B cell (primary cell): ENCODE results near the gene OLIG2. TPM values are rescaled to one million over a fixed set of nuclear protein-coding genes. Genes with fewer than 3 reads are reported as not detected.

Source experiments
- ATAC-seq: fragments of 200-7000 bp; cut with Tn5 transposase; one replicate; pipeline ENCODE4 v1.10.0; 2021; ENCODE audit warnings: low read depth, mild to moderate bottlenecking, moderate number of reproducible peaks, moderate library complexity
- CTCF ChIA-PET: fragments of 350-600 bp; sonication (Branson Sonifier 250); formaldehyde crosslinking; loops from one replicate; lab custom pipeline; 2021; ENCODE audit warnings: antibody characterized with exemption, inconsistent platforms; lab: Charles Lee
- POLR2A ChIA-PET: fragments of 350-600 bp; sonication (Branson Sonifier 250); formaldehyde crosslinking; loops from one replicate; lab custom pipeline; 2021; ENCODE audit warnings: antibody characterized with exemption; lab: Charles Lee
- DNase-seq: peaks from one replicate; pipeline ENCODE4 v3.0.0; 2013
- H2AFZ ChIP-seq: 2 replicates; pipeline ENCODE4 v1.6.1; 2012; ENCODE audit warnings: mild to moderate bottlenecking, low read depth, low read length; ENCODE audit not compliant: insufficient read depth, poor library complexity, severe bottlenecking
- H3K27ac ChIP-seq, 2 donors: 1 replicate in 1 of 2; 2 replicates in 1 of 2; pipeline ENCODE4 v1.5.1; 2012 to 2013; ENCODE audit warnings: low read length in 2 of 2, mild to moderate bottlenecking in 2 of 2, moderate library complexity in 1 of 2
- H3K27me3 ChIP-seq, 4 experiments: fragments of 200-600 bp in 1 of 4; sonication (generic) in 1 of 4; replicated peaks in 1 of 4; 1 replicate in 2 of 4; 2 replicates in 2 of 4; pipeline versions ENCODE4 v1.6.1 to v1.7.0; 2013 to 2016; ENCODE audit warnings: low read length in 3 of 4, mild to moderate bottlenecking in 2 of 4, mixed read lengths in 1 of 4, moderate library complexity in 1 of 4; ENCODE audit not compliant: insufficient read depth in 4 of 4, control insufficient read depth in 3 of 4; ENCODE audit errors: control extremely low read depth in 1 of 4
- H3K36me3 ChIP-seq, 2 experiments: replicated peaks in 1 of 2; 1 replicate in 1 of 2; 2 replicates in 1 of 2; pipeline versions ENCODE4 v1.6.1 to v1.7.1; 2013; ENCODE audit warnings: low read length in 1 of 2; ENCODE audit not compliant: insufficient read depth in 2 of 2, control insufficient read depth in 1 of 2; ENCODE audit errors: control extremely low read depth in 1 of 2, extremely low read depth in 1 of 2
- H3K4me1 ChIP-seq, 2 donors: fragments of 200-600 bp in 1 of 2; sonication (generic) in 1 of 2; 1 replicate in 1 of 2; 2 replicates in 1 of 2; pipeline versions ENCODE4 v1.5.1 to v1.6.1; 2013 to 2017; ENCODE audit warnings: low read length in 2 of 2; ENCODE audit not compliant: control insufficient read depth in 2 of 2, insufficient read depth in 2 of 2
- H3K4me2 ChIP-seq: replicated peaks from 2 replicates; pipeline ENCODE3; 2012; ENCODE audit warnings: mild to moderate bottlenecking, low read depth, low read length; ENCODE audit not compliant: poor library complexity, severe bottlenecking
- H3K4me3 ChIP-seq, 5 experiments: fragments of 200-600 bp in 1 of 5; sonication (generic) in 1 of 5; 1 replicate in 3 of 5; 2 replicates in 2 of 5; pipeline versions ENCODE4 v1.5.1 to v1.7.0; 2011 to 2016; ENCODE audit warnings: low read length in 4 of 5, mild to moderate bottlenecking in 4 of 5, low read depth in 2 of 5, control low read depth in 1 of 5, moderate library complexity in 1 of 5; ENCODE audit not compliant: insufficient read depth in 1 of 5; ENCODE audit errors: control extremely low read depth in 1 of 5, extremely low read depth in 1 of 5
- H3K79me2 ChIP-seq: fragments of 200-600 bp; sonication (generic); one replicate; pipeline ENCODE4 v1.6.0; 2016; ENCODE audit warnings: low read length; ENCODE audit not compliant: control insufficient read depth, insufficient read depth
- H3K9ac ChIP-seq: fragments of 200-600 bp; sonication (generic); 2 replicates; pipeline ENCODE4 v1.6.1; 2017; ENCODE audit warnings: mild to moderate bottlenecking, low read length, moderate library complexity
- H3K9me3 ChIP-seq, 3 donors: one replicate each; pipeline versions ENCODE4 v1.6.1 to v1.7.1; 2013; ENCODE audit warnings: low read length in 2 of 3; ENCODE audit not compliant: control insufficient read depth in 2 of 3, insufficient read depth in 1 of 3; ENCODE audit errors: control extremely low read depth in 1 of 3
- H4K20me1 ChIP-seq: 2 replicates; pipeline ENCODE4 v1.6.0; 2012; ENCODE audit warnings: mild to moderate bottlenecking, low read length; ENCODE audit not compliant: insufficient read depth, control insufficient read depth, poor library complexity, severe bottlenecking
- H3K27ac Mint-ChIP-seq: one replicate; pipeline ENCODE4 v1.8.0; 2021; ENCODE audit warnings: mixed read lengths
- H3K27me3 Mint-ChIP-seq: one replicate; pipeline ENCODE4 v1.8.0; 2021; ENCODE audit warnings: mixed read lengths
- H3K4me1 Mint-ChIP-seq: one replicate; pipeline ENCODE4 v1.8.0; 2021; ENCODE audit warnings: mixed read lengths
- H3K4me3 Mint-ChIP-seq: one replicate; pipeline ENCODE4 v1.8.0; 2021; ENCODE audit warnings: mixed read lengths
- H3K9me3 Mint-ChIP-seq: one replicate; pipeline ENCODE4 v1.8.0; 2022; ENCODE audit warnings: mixed read lengths; ENCODE audit not compliant: insufficient read depth
- EZH2 ChIP-seq: IDR thresholded peaks from 2 replicates; pipeline ENCODE4 v1.6.1; 2012; ENCODE audit warnings: borderline replicate concordance, low read depth, mild to moderate bottlenecking, moderate library complexity, low read length; ENCODE audit not compliant: insufficient read depth, poor library complexity, severe bottlenecking
- WGBS: methylation state at CpG from one replicate; pipeline ENCODE4 v1.1.5; 2013; ENCODE audit warnings: missing lambda C conversion rate; ENCODE audit not compliant: insufficient coverage; 5-methylcytosine and 5-hydroxymethylcytosine counted together
- intact Hi-C: fragments of 100-400 bp; cut with micrococcal nuclease; formaldehyde crosslinking; loops from one replicate; pipeline ENCODE4 v1.10.0; 2022
- polyA plus RNA-seq: library from polyadenylated mRNA; depleted of rRNA; stranded (reverse); fragments of >200 nt; gene quantifications from 2 replicates; pipeline ENCODE4 v1.2.3, GENCODE V29; 2012
- total RNA-seq, 2 donors: library from RNA; stranded (reverse); fragments of 120-200 nt in 1 of 2; gene quantifications; 1 replicate in 1 of 2; 2 replicates in 1 of 2; pipeline versions ENCODE4 v1.2.3 to v1.2.4, GENCODE V29; 2013 to 2022
- TF ChIP-seq, protein P1 (sequence below): fragments of 200-600 bp; IDR thresholded peaks from one replicate; pipeline ENCODE4 v1.8.0; 2022; ENCODE audit warnings: antibody characterized with exemption, mild to moderate bottlenecking

OLIG2 gene
- total and polyA plus RNA-seq, 2 donors (not counting 1 experiment from before 2014, with no cell fraction given), result not detected

DNA sequence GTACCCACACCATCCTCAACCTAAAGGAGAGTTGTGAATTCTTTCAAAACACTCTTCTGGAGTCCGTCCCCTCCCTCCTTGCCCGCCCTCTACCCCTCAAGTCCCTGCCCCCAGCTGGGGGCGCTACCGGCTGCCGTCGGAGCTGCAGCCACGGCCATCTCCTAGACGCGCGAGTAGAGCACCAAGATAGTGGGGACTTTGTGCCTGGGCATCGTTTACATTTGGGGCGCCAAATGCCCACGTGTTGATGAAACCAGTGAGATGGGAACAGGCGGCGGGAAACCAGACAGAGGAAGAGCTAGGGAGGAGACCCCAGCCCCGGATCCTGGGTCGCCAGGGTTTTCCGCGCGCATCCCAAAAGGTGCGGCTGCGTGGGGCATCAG, 638 bp upstream of the OLIG2 start:
- no peaks in the 10 kb centered on the region for H4K20me1 ChIP-seq
- Mint-ChIP-seq H3K9me3 (no peaks in the 10 kb centered on the region), H3K27ac (no peak overlapping the region), H3K4me1 (peaks cover 36% of the 10 kb centered on the region), H3K27me3 (peaks cover 64% of the 10 kb centered on the region), H3K4me3 (no peak overlapping the region)
- no peak overlapping the region for H2AFZ ChIP-seq
- no peak for TF ChIP-seq EZH2
- TF ChIP-seq, protein P1, sequence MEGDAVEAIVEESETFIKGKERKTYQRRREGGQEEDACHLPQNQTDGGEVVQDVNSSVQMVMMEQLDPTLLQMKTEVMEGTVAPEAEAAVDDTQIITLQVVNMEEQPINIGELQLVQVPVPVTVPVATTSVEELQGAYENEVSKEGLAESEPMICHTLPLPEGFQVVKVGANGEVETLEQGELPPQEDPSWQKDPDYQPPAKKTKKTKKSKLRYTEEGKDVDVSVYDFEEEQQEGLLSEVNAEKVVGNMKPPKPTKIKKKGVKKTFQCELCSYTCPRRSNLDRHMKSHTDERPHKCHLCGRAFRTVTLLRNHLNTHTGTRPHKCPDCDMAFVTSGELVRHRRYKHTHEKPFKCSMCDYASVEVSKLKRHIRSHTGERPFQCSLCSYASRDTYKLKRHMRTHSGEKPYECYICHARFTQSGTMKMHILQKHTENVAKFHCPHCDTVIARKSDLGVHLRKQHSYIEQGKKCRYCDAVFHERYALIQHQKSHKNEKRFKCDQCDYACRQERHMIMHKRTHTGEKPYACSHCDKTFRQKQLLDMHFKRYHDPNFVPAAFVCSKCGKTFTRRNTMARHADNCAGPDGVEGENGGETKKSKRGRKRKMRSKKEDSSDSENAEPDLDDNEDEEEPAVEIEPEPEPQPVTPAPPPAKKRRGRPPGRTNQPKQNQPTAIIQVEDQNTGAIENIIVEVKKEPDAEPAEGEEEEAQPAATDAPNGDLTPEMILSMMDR, result no peak
- ChIA-PET CTCF (no interaction called here), POLR2A (interaction anchor here (0.6 kb wide), 1 partner anchor 271 kb away, joined by 7 read pairs; no protein-coding TSS in a partner anchor)
- no peak overlapping the region for H3K4me3 ChIP-seq
- no peak overlapping the region for H3K4me2 ChIP-seq
- peaks cover 46 to 58% of the 10 kb centered on the region in 2 donors for H3K4me1 ChIP-seq
- intact Hi-C loops, result no loop called here
- H3K27ac ChIP-seq, result no peak overlapping the region
- DNase-seq, result peak; percentile 23
- H3K27me3 ChIP-seq, result peaks cover 0 to 93% (median 61%) of the 10 kb centered on the region in 4 experiments
- 9% methylated on average over 22 of the region's 22 CpGs for WGBS
- no peaks in the 10 kb centered on the region for H3K79me2 ChIP-seq
- H3K9ac ChIP-seq, result no peak overlapping the region
- no peak for ATAC-seq
- peaks cover 0 to 49% (median 0%) of the 10 kb centered on the region in 3 donors for H3K9me3 ChIP-seq
- no peaks in the 10 kb centered on the region for H3K36me3 ChIP-seq

DNA sequence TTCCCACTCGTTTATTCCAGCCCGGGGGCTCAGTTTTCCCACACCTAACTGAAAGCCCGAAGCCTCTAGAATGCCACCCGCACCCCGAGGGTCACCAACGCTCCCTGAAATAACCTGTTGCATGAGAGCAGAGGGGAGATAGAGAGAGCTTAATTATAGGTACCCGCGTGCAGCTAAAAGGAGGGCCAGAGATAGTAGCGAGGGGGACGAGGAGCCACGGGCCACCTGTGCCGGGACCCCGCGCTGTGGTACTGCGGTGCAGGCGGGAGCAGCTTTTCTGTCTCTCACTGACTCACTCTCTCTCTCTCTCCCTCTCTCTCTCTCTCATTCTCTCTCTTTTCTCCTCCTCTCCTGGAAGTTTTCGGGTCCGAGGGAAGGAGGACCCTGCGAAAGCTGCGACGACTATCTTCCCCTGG, 716 bp downstream of the OLIG2 start:
- CTCF ChIA-PET, result no interaction called here
- Histone ChIP-seq H3K4me1 (peaks cover 46 to 54% of the 10 kb centered on the region in 2 donors), H3K27ac (no peak overlapping the region), H3K36me3 (no peaks in the 10 kb centered on the region), H3K9ac (no peak overlapping the region), H4K20me1 (no peaks in the 10 kb centered on the region), H3K27me3 (peaks cover 0 to 93% (median 58%) of the 10 kb centered on the region in 4 experiments), H3K9me3 (peaks cover 0 to 56% (median 0%) of the 10 kb centered on the region in 3 donors), H3K4me3 (no peak overlapping the region), H2AFZ (no peak overlapping the region), H3K4me2 (no peak overlapping the region), H3K79me2 (no peaks in the 10 kb centered on the region)
- DNase-seq (no peak), ATAC-seq (no peak)
- 21% methylated on average over 14 of the region's 21 CpGs for WGBS
- peaks cover 60% of the 10 kb centered on the region for H3K27me3 Mint-ChIP-seq
- intact Hi-C loops, result no loop called here
- peak overlapping the region; percentile 26 for H3K4me3 Mint-ChIP-seq
- H3K27ac Mint-ChIP-seq, result no peak overlapping the region
- H3K9me3 Mint-ChIP-seq, result no peaks in the 10 kb centered on the region
- POLR2A ChIA-PET, result no interaction called here
- peaks cover 32% of the 10 kb centered on the region for H3K4me1 Mint-ChIP-seq
- no peak for TF ChIP-seq EZH2
- TF ChIP-seq, protein P1, result no peak
